GM21367 (cell line): ENCODE data around the gene HAND1.
A peak's percentile ranks its signal among the peaks of the same experiment; 100 is the strongest.

Experiments
- ATAC-seq: cut with Tn5 transposase; IDR thresholded peaks from one replicate; pipeline ENCODE4 v1.9.1; 2021; ENCODE audit not compliant: unreplicated experiment

Gene HAND1

GRCh38 chr5:154479944-154480750 lies 2.1 kb upstream of the HAND1 start:
- no peak for ATAC-seq

- no peak for ATAC-seq
These were observed 1.3 kb upstream of the HAND1 start for GRCh38 chr5:154479160-154479943.

- no peak for ATAC-seq
These were observed 729 bp upstream of the HAND1 start for GRCh38 chr5:154478752-154479159.

- ATAC-seq, result no peak
These were observed 424 bp downstream of the HAND1 start for GRCh38 chr5:154477382-154478223.

- no peak for ATAC-seq
These were observed 1.4 kb downstream of the HAND1 start for GRCh38 chr5:154476354-154477205.

- no peak for ATAC-seq
These were observed 2.3 kb downstream of the HAND1 start for GRCh38 chr5:154475591-154476353.

- no peak for ATAC-seq
These were observed 3.4 kb downstream of the HAND1 start for GRCh38 chr5:154474396-154475334.

GRCh38 chr5:154473581-154474283 lies 4.3 kb downstream of the HAND1 start:
- ATAC-seq, result no peak

GRCh38 chr5:154472871-154473580 lies 5.0 kb downstream of the HAND1 start:
- ATAC-seq, result no peak

- no peak for ATAC-seq
These were observed 6.8 kb downstream of the HAND1 start for GRCh38 chr5:154470947-154471870.

GRCh38 chr5:154470137-154470536 lies 7.9 kb downstream of the HAND1 start:
- no peak for ATAC-seq

GRCh38 chr5:154467655-154468354 lies 10.2 kb downstream of the HAND1 start:
- peak; percentile 97 for ATAC-seq

GRCh38 chr5:154466671-154467070 lies 11.4 kb downstream of the HAND1 start:
- ATAC-seq, result no peak

- ATAC-seq, result no peak
These were observed 11.9 kb downstream of the HAND1 start for GRCh38 chr5:154466147-154466546.

GRCh38 chr5:154465169-154465568 lies 12.9 kb downstream of the HAND1 start:
- ATAC-seq, result no peak

GRCh38 chr5:154464438-154464837 lies 13.6 kb downstream of the HAND1 start:
- ATAC-seq, result no peak
